NT2/D1 (cell line): ENCODE data around the gene MPG.

Source experiments
- DNase-seq: peaks from one replicate; pipeline ENCODE4 v3.0.0-alpha.2; 2011; ENCODE audit warnings: low read depth, low spot score
- H3K27me3 ChIP-seq: 2 replicates; pipeline ENCODE4 v1.6.0; 2011; ENCODE audit warnings: mild to moderate bottlenecking; ENCODE audit not compliant: insufficient read length, insufficient read depth
- H3K36me3 ChIP-seq: 2 replicates; pipeline ENCODE4 v1.6.1; 2011; ENCODE audit warnings: mild to moderate bottlenecking, low read length, mixed read lengths; ENCODE audit not compliant: insufficient read depth, insufficient read length
- H3K4me1 ChIP-seq: 2 replicates; pipeline ENCODE4 v1.5.1; 2011; ENCODE audit not compliant: insufficient read depth, insufficient read length
- H3K4me3 ChIP-seq: 2 replicates; pipeline ENCODE4 v1.5.1; 2011; ENCODE audit warnings: low read depth; ENCODE audit not compliant: insufficient read length
- H3K9ac ChIP-seq: 2 replicates; pipeline ENCODE4 v1.6.0; 2011; ENCODE audit warnings: low read depth; ENCODE audit not compliant: insufficient read length
- H3K9me3 ChIP-seq: 2 replicates; pipeline ENCODE4 v1.5.1; 2011; ENCODE audit warnings: mild to moderate bottlenecking, low read length; ENCODE audit not compliant: insufficient read depth
- SUZ12 ChIP-seq: IDR thresholded peaks from 2 replicates; pipeline ENCODE4 v1.6.1; 2011; ENCODE audit not compliant: insufficient read length, insufficient read depth; ENCODE audit errors: extremely low read depth
- YY1 ChIP-seq: IDR thresholded peaks from 2 replicates; pipeline ENCODE4 v1.6.1; 2011; ENCODE audit not compliant: insufficient read length, insufficient read depth
- ZNF274 ChIP-seq: IDR thresholded peaks from 2 replicates; pipeline ENCODE4 v1.6.1; 2011; ENCODE audit warnings: mild to moderate bottlenecking, low read depth, low read length

Gene MPG

DNA sequence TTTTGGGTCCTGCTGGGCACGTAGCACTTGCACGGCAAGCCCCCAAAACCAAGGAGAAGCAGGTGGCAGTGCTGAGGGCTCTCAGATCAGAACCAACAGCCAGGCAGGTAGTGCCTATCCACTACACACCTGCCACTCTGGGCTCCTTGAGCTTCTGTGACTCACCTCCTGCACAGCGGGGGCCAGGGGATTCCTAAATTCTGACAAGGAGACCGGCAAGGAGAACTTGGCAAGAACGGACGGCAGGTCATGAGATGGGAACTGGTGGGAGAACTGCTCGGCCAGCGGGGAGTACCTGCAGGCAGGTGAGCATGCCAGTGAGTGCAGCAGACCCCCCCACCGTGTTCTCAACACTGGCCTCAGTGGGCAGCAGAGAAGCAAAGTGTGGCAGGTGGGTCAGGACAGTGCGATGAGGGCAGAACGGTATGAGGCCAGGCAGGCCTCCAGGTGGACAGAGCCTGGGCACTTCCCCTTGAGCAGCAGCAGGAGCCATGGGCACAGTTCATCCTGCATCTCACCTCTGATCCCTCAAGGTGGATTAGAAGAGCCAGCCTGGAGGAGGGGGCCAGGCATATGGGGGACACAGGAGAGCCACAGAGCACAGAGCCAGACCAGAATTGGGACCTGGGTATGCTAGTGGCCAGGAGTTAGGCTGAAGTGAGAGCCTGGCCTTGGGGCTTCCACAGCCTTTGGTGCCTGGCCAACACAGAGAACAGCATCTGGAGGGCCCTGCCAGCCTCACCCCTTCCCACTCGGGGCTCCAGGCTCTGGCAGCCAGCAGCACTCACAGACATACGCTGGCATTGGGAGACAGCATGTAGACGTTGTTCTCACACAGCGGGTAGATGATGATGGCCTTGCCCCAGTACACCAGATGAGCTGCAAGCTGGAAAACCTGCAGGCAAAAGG is 14.7 kb downstream of the MPG start:
- H3K4me3 ChIP-seq, result no peak overlapping the region
- no peak overlapping the region for H3K9ac ChIP-seq
- DNase-seq, result no peak
- peaks cover 14% of the 10 kb centered on the region for H3K4me1 ChIP-seq
- no peak for TF ChIP-seq SUZ12
- no peak for TF ChIP-seq YY1
- H3K9me3 ChIP-seq, result no peaks in the 10 kb centered on the region
- peaks cover 68% of the 10 kb centered on the region for H3K36me3 ChIP-seq
- H3K27me3 ChIP-seq, result no peaks in the 10 kb centered on the region

DNA sequence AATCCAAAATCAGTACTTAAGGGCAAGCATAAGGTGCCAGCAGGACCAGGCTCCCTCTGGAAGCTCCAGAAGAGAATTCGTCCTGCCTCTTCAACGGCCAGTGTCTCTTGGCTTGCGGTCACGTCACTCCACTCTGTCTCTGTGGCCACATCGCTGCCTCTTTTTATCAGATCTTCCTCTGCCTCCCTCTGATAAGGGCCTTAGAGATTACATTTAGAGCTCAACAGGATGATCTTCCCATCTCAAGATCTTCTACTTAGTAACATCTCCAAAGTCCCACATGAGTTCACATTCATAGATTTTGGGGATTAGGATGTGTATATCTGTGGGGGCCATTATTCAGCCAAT is 16.9 kb downstream of the MPG start:
- peaks cover 56% of the 10 kb centered on the region for H3K36me3 ChIP-seq
- no peak for TF ChIP-seq ZNF274
- TF ChIP-seq SUZ12, result no peak
- TF ChIP-seq YY1, result no peak

DNA sequence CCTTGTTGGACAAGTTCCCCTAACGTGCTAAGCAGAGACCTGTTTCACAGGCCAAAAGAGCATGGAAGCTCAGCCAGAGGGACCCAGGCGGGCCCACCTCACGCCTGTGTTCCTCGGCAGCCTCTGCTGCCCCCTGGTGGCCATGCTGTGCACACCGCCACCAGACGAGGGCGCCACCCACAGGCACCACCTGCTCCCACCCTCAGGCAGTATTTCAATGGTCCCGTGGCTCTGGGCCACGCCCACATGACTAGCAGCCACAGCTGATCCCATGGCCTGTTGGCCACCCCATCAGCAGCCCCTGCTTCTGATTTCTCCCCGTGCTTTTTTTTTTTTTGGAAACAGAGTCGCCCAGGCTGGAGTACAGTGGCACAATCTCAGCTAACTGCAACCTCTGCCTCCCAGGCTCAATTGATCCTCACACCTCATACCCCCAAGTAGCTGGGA is 18.9 kb downstream of the MPG start:
- Histone ChIP-seq H3K9me3 (no peaks in the 10 kb centered on the region), H3K27me3 (no peaks in the 10 kb centered on the region), H3K36me3 (peaks cover 51% of the 10 kb centered on the region), H3K9ac (no peak overlapping the region), H3K4me3 (no peak overlapping the region), H3K4me1 (peaks cover 15% of the 10 kb centered on the region)
- peak; percentile 79 for DNase-seq
- TF ChIP-seq SUZ12, result no peak
- no peak for TF ChIP-seq ZNF274
- TF ChIP-seq YY1, result no peak

More for the DNA sequence above, 16.9 kb downstream of the MPG start:
- H3K4me3 ChIP-seq, result no peak overlapping the region
- no peaks in the 10 kb centered on the region for H3K9me3 ChIP-seq
- peaks cover 17% of the 10 kb centered on the region for H3K4me1 ChIP-seq
- H3K9ac ChIP-seq, result no peak overlapping the region
- H3K27me3 ChIP-seq, result no peaks in the 10 kb centered on the region
- no peak for DNase-seq

DNA sequence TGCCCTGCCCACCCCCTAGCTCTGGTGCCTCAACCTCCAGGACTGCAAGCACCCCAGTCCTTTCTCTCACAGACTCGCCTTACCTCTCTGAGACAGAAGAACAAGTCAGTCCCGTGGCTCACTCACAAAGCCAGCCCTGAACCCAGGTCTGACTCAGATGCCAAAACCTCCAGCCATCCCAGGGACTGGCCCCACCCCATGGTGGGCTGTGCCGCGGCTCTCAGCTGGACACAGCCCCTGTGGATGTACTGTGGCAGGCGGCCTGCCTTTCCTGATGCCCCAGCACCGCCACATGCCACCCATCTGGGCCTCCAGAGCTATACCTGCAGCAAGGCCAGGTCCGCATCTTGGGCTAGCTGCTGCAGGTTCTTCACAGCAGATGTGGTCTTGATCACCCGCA is 19.8 kb downstream of the MPG start:
- H3K36me3 ChIP-seq, result peaks cover 50% of the 10 kb centered on the region
- TF ChIP-seq SUZ12, result no peak
- no peak for TF ChIP-seq ZNF274
- no peak for TF ChIP-seq YY1
- H3K9ac ChIP-seq, result no peak overlapping the region
- H3K27me3 ChIP-seq, result no peaks in the 10 kb centered on the region
- no peak overlapping the region for H3K4me3 ChIP-seq
- no peaks in the 10 kb centered on the region for H3K9me3 ChIP-seq
- peaks cover 15% of the 10 kb centered on the region for H3K4me1 ChIP-seq
- no peak for DNase-seq

DNA sequence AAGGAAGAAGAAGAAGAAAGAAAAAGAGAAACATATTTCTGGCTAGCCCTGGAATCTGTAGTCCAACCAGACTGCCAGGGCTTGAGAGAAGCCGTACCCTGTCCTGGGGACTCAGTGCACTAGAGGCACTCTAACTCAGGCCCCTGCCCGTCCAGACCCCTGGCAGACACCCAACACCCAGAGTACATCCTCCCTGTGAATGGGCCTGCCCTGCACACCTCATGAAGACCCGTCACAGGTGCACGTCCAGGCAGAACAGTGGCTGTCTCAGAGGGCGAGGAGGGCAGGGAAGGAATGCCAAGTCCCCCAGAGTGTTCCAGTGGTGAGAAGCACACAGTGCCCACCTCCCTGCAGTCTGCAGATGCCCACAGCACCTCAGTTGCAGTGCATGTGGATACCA is 23.0 kb downstream of the MPG start:
- DNase-seq, result no peak
- Histone ChIP-seq H3K9me3 (no peaks in the 10 kb centered on the region), H3K4me1 (peaks cover 18% of the 10 kb centered on the region), H3K9ac (no peak overlapping the region), H3K4me3 (no peak overlapping the region), H3K36me3 (peaks cover 53% of the 10 kb centered on the region), H3K27me3 (no peaks in the 10 kb centered on the region)
- TF ChIP-seq SUZ12 (no peak), YY1 (no peak), ZNF274 (no peak)

DNA sequence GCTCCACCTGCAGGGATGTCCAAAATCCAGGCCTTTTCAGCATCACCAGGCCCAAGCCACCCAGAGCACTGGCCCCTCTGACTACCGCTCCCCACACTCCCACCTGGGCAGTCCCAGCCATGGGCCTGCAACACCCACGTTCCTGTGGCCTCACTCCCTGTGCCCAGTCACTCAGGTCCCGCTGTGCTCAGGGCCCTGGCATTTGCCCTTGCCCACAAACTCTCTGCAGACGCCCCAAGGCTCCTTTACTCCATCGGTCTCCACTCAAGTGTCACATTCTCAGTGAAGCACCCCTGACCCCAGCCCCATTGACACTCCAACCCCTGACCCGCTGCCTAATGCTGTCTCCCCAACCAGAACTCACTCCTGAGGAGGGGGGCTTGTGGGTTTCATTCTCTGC is 23.6 kb downstream of the MPG start:
- Histone ChIP-seq H3K4me3 (no peak overlapping the region), H3K27me3 (no peaks in the 10 kb centered on the region), H3K36me3 (peaks cover 55% of the 10 kb centered on the region), H3K9ac (no peak overlapping the region), H3K4me1 (peaks cover 19% of the 10 kb centered on the region), H3K9me3 (no peaks in the 10 kb centered on the region)
- TF ChIP-seq SUZ12 (no peak), ZNF274 (no peak), YY1 (no peak)
- no peak for DNase-seq

DNA sequence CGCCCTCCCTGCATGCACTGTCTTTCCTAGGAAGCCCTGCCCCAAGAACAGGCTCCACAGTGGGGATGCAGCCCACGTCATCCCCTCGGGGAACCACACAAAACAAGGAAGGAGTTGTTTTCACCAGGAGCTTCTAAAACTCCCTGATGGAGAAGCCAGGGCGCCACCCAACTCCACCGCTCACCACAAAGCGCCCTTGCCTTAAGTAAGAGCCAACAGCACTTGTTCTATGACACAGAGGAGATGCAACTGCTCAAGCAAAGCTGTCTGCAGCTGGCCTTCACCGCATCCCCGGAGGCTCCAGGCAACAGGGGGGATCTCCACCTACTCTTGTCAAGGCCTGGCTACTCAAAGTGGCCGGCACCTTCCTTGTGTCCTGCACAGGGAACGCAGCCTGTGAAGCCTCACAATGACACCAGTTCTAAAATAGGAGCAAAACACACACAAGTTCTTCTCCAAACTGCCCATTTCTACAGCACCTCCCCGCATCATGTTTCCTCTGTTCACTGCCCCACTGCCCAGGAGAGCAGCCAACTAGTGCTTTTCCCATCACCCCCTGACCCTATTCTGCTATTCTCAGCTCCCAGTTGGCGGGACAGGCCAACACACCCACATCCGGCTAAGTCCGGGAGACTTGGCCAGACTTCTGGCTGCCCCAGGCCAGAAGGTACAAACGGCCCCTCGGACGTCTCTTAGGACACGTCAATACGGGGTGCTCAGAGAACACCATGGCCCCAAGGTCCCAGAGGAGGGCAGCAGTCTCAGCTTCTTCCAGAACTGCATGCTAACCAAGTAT is 24.2 kb downstream of the MPG start:
- TF ChIP-seq SUZ12, result no peak
- TF ChIP-seq ZNF274, result no peak
- TF ChIP-seq YY1, result no peak
- H3K27me3 ChIP-seq, result no peaks in the 10 kb centered on the region
- H3K9me3 ChIP-seq, result no peaks in the 10 kb centered on the region
- peaks cover 58% of the 10 kb centered on the region for H3K36me3 ChIP-seq
- no peak overlapping the region for H3K9ac ChIP-seq
- peaks cover 22% of the 10 kb centered on the region for H3K4me1 ChIP-seq
- no peak for DNase-seq
- H3K4me3 ChIP-seq, result no peak overlapping the region
